Fibroblast of skin of scalp (primary cell): Measurements from ENCODE around the gene DCAF16.

Experiments
- DNase-seq: peaks from one replicate; pipeline ENCODE4 v3.0.0-alpha.2; 2013

DCAF16 gene

DNA sequence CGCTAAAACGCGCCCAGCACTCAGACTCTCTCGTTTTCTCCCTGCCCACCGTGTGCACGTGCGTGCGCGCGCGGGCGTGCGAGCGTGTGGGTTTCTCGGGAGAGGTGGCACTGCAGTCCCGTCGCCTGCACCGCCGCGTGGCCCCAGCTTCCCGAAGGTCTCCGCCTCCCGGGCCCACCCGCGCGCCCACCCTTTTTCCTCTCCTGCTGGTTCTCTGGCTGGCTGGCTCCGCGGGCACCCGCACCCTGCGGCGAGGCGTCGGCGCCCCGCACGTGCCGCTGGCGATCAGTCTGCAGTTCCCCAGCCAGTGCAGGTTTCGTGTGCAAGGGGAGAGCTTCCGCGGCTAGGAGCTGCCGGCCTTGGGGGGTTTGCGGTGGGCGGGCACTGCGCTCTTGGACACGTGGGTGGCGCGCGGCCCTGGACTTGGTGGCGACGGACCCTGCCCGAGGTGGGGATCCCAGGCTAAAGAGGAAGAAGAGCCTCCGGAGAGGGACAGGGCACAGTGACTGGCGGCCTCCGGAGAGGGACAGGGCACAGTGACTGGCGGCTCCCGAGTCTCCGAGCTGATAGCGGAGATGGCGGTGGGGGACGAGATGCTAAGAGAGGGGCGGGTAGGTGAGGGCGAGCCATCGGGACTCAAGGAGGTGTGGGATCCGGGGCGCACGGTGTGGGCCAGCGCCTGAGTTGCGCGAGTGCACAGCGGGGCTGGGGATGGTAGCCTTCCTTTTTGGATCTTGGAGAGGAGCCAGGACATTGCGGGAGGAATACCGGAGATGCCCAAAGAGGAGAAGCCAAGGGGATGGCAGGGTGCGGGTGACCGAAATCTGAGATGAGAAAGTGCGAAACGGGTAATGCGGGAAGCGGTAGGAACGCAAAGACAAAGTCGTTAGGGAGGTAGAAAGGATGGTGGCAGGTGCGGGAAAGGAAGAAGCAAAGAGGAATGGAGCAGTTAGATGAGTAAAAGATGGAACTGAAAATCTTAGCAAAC lies 29.0 kb downstream of the DCAF16 start, which contains the start of gene FAM184B:
Gene FAM184B, minus strand, starts transcription at position 322 of the 988 bp plus-strand sequence. CDS start 322 bp downstream, outside the sequence.
- peak; percentile 16 for DNase-seq

DNA sequence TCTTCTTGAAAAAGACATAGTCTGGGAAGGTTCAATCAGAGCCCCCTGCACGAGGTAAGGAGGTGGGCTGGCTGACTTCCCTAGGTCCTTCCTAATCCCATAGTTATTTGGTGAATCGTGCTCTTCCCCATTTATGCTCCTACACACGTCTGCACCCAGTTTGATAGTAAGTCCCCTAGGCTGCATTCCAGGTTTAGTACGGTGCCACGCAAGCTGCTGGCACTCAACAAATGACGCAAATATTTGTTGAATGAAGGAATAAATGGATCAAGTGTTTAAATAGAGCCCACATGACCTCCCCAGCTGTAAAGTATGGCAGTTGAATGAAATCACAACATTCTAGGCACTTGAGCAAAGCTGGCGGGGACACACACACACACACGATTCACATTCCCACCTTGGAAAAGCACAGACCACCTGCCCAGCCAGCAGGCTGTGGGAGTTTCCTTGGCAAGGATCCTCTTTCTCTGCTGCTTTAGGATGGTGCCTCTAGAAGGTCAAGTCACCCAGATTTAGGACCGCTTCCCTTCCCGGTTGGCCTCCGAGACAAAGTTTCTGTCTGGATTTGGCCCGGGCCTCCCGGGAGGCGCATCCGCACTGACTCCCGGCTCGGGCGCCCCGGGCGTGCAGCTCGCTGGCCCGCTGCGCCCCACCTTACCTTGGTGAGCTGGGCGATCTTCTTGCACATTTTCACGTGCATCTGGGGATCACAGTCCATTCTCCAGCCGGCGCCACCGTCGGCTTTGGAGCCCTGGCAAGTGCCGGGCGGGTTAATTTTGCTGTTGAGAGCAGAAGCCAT lies 29.9 kb downstream of the DCAF16 start:
- DNase-seq, result peak; percentile 52

DNA sequence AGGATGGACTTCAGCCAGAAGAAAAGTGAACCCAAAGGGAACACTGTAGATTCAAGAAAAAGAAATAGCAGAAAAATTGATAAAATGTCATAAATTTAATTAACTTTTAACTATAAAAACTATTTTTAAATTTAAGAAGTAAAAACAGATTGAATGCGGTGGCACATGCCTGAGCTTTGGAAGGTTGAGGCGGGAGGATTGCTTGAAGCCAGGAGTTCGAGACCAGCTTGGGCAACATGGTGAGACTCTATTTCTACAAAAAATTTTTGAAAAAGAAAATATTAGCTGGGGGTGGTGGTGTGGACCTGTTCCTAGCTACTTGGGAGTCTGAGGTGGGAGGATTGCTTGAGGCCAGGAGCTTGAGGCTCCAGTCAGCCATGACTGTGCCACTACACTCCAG lies 32.1 kb downstream of the DCAF16 start:
- DNase-seq, result no peak

DNA sequence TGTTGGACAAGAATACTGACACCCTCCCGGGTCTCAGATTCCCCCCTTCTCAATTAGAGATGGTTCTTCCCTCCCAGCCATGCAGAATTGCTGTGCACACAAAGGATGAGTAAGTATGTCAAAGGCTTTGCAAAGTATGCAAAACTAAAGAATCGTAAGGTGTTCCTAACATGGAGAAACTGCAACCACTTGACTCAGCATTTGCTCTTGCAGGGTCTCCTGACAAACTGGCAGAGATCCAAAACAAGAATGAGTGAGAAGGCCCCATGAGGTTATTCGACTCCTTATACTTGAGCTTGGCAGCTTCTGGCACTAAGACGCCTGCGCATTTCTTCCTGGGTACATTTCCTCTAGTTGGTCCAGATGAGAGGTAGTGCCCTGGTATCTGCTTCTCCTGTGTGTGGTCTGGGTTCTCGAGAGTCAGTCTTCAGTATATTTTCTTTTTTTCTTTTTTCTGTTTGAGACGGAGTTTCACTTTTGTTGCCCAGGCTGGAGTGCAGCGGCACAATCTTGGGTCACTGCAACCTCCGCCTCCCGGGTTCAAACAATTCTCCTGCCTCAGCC lies 37.3 kb downstream of the DCAF16 start:
- no peak for DNase-seq

DNA sequence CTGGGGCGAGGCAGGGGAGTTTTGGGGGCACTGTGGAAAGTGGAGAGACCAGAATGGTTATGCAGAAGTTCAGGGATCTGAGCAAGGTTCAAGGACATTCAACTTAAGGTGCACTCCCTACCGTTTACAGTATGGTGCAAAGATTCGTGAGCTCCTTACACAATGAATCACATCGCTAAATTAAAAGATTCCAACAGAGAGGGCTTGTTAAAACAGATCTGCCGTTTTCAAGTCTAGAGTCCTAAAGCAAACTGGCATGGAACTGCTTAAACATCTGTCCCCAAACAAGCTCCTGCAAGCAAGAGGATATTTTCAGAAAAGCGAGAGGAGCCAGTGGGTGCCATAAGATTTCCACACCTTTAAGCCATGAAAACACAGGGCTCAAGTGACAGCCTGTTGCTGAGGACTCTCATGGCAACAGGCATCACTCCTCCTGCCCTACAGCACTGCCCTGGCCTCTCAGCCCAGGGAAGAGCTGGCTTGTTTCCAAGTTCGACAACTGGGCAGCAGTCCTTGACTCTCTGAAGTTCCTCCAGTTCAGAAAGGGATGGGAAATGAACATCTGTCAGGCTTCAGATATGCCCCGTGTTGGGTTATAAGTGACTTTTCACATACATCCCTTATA lies 39.2 kb downstream of the DCAF16 start:
- no peak for DNase-seq

DNA sequence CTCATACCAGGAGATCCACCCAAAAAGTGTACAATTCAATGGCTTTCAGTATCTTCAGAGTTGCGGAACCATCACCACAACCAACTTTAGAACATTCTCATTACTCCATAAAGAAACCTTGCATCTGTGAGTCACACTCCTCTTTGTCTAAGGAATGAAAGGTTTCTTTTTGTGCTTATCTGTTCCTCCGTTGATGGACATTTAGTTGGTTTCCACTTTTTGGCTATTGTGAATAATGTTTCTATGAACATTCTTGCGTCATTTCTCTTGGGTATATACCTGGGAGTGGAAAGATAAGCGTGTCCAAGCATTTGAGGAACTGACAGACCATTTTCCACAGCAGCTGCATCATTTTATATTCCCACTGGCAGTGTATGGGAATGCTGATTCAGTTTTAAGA lies 39.7 kb downstream of the DCAF16 start:
- DNase-seq, result no peak

DNA sequence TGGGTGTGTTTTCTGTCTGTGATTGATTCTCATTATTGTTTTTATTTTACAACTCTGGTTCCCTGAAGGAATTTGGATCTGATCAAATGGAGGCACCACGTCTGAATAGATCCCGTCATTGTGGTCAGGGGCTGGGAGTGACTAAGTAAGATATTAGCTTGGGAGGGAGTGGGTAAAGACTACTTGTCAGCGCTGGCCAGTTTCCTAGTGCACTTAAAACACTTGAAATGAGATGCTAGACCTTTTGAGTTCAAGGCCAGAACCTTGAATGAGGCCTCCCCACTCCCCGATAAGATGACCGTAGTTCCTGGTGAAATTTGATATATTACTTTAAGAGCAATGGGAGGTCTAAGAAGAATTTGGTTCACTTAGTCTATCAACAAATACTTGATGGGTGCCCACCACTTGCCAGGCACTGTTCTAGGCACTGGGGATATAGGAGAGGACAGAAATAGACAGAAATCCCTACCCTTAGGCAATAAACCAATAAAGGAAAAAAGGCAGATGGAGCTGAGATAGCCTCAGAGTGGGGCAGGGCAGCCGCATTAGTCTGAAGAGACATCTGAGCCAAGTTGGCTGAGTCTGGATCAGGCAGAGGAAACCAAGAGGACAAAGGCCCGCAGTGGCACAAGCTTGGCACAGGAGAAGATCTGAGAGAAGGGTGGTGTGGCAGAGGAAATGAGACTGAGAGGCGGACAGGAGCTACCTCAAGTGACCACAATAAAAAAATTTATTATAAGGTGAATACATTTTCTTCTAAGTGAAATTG lies 41.0 kb downstream of the DCAF16 start:
- no peak for DNase-seq

DNA sequence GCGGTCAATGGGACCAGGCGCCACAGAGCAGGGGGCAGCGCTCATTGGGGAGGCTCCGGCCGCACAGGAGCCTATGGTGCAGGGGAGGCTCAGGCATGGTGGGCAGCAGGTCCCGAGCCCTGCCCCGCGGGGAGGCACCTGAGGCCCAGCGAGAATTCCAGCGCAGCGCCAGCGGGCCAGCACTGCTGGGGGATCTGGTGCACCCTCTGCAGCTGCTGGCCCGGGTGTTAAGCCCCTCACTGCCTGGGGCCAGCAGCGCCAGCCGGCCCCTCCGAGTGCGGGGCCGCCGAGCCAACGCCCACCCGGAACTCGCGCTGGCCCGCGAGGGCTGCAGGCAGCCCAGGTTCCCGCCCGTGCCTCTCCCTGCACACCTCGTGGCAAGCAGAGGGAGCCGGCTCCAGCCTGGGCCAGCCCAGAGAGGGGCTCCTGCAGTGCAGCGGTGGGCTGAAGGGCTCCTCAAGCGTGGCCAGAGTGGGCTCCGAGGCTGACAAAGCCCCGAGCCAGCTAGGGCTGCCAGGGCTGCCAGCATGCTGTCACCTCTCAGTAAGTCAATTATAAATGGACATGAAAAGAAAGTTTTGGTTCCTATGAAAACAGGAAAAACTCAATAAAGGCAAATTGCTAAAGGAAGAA lies 43.6 kb downstream of the DCAF16 start:
- DNase-seq, result no peak

DNA sequence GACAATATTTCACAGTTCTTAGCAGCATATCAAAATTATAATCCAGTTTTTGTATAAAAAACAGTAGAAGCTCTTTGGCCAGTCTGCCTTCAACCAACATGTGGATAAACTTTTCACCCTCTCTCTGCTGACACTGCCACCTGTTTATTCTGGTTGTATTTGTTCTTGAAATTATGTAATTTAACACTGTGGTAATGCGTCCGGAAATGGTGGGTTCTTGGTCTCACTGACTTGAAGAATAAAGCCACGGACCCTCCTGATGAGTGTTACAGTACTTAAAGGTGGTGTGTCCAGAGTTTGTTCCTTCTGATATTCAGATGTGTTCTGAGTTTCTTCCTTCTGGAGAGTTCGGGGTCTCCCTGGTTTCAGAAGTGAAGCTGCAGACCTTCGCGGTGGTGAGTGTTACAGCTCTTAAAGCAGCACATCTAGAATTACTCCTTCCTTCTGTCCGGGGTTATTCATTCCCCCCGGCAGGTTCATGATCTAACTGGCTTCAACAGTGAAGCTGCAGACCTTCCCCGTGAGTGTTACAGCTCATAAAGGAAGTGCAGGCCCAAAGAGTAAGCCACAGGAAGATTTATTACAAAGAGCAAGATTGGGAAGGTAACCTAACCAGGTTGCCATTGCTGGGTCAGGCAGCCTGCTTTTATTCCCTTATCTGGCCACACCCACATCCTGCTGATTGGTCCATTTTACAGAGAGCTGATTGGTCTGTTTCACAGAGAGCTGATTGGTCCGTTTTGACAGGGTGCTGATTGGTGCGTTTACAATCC lies 44.9 kb downstream of the DCAF16 start:
- DNase-seq, result no peak

DNA sequence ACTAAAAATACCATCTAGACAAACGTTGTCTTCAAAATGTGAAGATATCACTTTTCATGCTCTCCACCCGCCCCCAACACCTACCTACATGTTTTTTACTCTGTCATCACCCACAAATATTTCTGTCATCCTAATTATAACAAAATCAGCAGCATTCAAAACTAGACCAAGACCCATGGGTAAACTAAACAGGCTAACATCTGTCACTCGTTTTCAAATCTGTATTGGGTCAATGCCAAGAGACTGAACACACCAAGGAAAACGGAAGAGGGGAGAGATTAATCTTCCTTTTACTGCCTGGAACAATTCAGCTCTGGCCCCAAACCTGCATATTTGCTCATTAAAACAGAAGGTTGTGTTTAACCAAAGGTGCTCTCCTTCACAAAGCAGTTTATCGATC lies 46.6 kb downstream of the DCAF16 start:
- DNase-seq, result no peak

DNA sequence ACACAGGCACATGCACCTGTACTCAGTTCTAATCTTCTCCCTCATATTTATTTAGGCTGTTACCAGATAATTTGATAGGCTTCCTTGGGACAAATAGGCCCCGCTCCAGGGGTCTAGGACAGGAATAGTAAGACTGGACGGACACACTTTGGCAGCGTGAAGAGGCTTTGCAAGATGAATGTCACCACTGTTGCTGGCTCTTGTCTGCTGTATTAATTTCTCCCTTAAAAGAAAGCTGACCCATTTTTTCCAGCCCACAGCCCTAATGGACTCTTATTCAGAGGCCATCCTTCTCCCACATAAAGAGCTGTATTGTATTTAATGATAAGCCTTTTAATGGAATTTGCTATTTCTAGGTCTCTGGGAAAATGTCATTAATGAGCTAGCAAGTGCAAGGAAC lies 47.1 kb downstream of the DCAF16 start:
- DNase-seq, result no peak

DNA sequence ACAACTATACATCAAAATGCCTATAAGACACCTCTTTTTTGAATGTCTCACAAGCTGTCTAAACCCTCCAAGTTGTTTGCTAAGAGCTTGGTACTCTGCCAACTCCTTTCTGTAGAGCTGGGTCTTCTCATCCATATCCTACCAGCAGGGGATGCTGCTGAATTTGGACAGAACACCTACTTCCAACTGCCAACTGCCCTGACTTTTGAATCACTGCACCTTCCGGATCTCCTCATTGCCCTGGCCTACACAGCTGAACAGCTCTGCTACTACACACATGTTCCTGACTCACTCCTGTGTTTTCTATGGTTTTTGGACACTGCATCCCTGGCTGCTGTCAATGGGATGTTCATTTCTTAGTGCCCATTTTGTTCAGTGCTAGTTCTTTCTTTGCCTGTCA lies 47.8 kb downstream of the DCAF16 start:
- DNase-seq, result peak; percentile 10

DNA sequence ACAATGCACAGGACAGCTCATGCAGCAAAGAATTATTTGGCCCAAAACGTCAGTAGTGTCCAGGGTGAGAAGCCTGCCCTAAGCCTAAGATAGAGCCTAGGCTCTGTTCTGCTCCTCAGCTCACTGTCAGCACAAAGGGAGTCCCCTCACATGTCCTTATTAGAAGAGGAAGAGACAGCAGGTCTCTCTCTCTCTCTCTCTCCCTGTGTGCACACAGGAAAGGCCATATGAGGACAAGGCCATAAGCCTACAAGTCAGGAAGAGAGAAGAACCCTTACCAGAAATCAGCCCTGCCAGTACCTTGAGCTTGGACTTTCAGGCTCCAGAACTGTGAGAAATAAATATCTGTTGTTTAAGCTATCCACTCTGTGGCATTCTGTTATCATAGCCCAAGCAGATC lies 49.5 kb downstream of the DCAF16 start:
- no peak for DNase-seq

DNA sequence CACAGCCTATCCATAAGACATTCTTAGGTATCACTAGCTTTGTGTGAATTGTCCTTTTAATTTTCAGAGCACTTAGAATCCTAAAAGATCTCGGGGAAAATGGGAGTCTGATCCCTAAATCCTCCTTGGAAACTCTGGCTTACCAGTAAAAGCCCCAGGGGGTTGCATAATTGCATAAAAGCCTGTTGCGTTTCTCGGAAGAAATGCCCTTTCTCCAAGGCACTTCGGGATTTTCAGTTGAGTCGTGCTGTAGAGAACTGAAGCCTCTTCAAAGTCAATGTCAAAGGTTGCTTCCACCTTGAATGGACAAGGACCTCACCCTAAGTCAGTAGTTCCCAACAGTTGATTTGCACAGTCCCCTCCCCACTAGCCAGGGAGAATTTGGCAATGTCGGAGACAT lies 49.9 kb downstream of the DCAF16 start:
- no peak for DNase-seq

DNA sequence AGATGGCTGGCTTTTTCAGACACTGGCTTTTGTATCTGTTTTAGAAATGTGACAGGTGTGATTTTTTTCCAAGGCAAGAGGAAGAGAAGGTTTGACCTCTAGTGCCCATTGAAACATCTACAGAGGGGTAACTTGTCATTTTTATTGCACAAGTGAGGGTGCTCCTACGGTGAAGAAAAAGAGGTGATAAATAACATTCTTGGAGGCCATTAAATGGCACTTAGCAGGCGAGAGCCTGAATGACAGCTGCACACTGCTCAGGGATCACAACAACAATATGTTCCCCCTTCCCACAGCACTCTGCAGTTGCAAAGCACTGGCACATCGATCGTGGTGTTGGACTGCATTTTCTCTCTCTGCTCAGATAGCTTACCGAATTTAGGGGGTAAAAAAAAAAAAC lies 52.1 kb downstream of the DCAF16 start:
- no peak for DNase-seq

DNA sequence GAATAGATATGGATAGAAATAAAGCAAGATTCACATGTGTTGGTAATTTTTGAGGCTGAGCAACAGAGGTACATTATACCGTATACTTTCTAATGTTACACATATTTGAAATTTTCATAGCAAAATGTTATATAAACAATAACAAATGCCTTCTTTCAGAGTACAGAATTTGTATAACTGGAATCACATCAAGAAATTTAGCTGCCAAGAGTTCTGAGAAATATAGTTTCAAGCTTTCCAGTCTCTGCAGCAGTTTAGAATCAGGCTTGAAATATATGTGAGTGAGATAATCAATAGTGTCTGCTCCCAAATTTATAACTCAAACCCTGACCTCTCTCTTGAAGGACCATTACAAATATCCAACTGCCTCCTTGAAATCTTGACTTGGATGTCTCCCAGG lies 52.9 kb downstream of the DCAF16 start:
- no peak for DNase-seq

DNA sequence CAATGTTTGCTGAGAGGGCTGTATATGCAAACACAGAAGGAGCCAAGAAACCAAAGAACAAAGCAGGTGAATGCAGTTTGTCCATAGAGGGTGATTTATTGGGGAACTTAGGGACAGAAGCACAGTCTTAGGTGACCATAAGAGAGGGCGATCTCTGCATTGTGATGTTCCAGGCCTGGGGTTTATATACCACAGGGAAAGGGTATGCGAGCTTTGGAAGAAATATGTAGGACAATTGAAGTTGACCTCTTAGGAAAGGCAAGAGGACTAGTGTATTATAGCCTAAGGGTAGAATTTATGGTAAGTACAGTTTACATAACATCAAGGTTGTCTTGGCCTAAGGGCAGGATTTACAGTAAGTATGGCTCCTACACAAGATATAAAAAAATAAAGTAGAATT lies 56.9 kb downstream of the DCAF16 start:
- no peak for DNase-seq
